B cell (primary cell): ENCODE measurements around the gene PFAS. TPM values are rescaled to one million over a fixed set of nuclear protein-coding genes. Genes with fewer than 3 reads are reported as not detected.

Source experiments
- ATAC-seq: fragments of 200-7000 bp; cut with Tn5 transposase; one replicate; pipeline ENCODE4 v1.10.0; 2021; ENCODE audit warnings: low read depth, mild to moderate bottlenecking, moderate number of reproducible peaks, moderate library complexity
- CTCF ChIA-PET: fragments of 350-600 bp; sonication (Branson Sonifier 250); formaldehyde crosslinking; loops from one replicate; lab custom pipeline; 2021; ENCODE audit warnings: antibody characterized with exemption, inconsistent platforms; lab: Charles Lee
- POLR2A ChIA-PET: fragments of 350-600 bp; sonication (Branson Sonifier 250); formaldehyde crosslinking; loops from one replicate; lab custom pipeline; 2021; ENCODE audit warnings: antibody characterized with exemption; lab: Charles Lee
- DNase-seq: peaks from one replicate; pipeline ENCODE4 v3.0.0; 2013
- H2AFZ ChIP-seq: 2 replicates; pipeline ENCODE4 v1.6.1; 2012; ENCODE audit warnings: mild to moderate bottlenecking, low read depth, low read length; ENCODE audit not compliant: insufficient read depth, poor library complexity, severe bottlenecking
- H3K27ac ChIP-seq, 2 donors: 1 replicate in 1 of 2; 2 replicates in 1 of 2; pipeline ENCODE4 v1.5.1; 2012 to 2013; ENCODE audit warnings: low read length in 2 of 2, mild to moderate bottlenecking in 2 of 2, moderate library complexity in 1 of 2
- H3K27me3 ChIP-seq, 4 experiments: fragments of 200-600 bp in 1 of 4; sonication (generic) in 1 of 4; replicated peaks in 1 of 4; 1 replicate in 2 of 4; 2 replicates in 2 of 4; pipeline versions ENCODE4 v1.6.1 to v1.7.0; 2013 to 2016; ENCODE audit warnings: low read length in 3 of 4, mild to moderate bottlenecking in 2 of 4, mixed read lengths in 1 of 4, moderate library complexity in 1 of 4; ENCODE audit not compliant: insufficient read depth in 4 of 4, control insufficient read depth in 3 of 4; ENCODE audit errors: control extremely low read depth in 1 of 4
- H3K36me3 ChIP-seq, 2 experiments: replicated peaks in 1 of 2; 1 replicate in 1 of 2; 2 replicates in 1 of 2; pipeline versions ENCODE4 v1.6.1 to v1.7.1; 2013; ENCODE audit warnings: low read length in 1 of 2; ENCODE audit not compliant: insufficient read depth in 2 of 2, control insufficient read depth in 1 of 2; ENCODE audit errors: control extremely low read depth in 1 of 2, extremely low read depth in 1 of 2
- H3K4me1 ChIP-seq, 2 donors: fragments of 200-600 bp in 1 of 2; sonication (generic) in 1 of 2; 1 replicate in 1 of 2; 2 replicates in 1 of 2; pipeline versions ENCODE4 v1.5.1 to v1.6.1; 2013 to 2017; ENCODE audit warnings: low read length in 2 of 2; ENCODE audit not compliant: control insufficient read depth in 2 of 2, insufficient read depth in 2 of 2
- H3K4me2 ChIP-seq: replicated peaks from 2 replicates; pipeline ENCODE3; 2012; ENCODE audit warnings: mild to moderate bottlenecking, low read depth, low read length; ENCODE audit not compliant: poor library complexity, severe bottlenecking
- H3K4me3 ChIP-seq, 5 experiments: fragments of 200-600 bp in 1 of 5; sonication (generic) in 1 of 5; 1 replicate in 3 of 5; 2 replicates in 2 of 5; pipeline versions ENCODE4 v1.5.1 to v1.7.0; 2011 to 2016; ENCODE audit warnings: low read length in 4 of 5, mild to moderate bottlenecking in 4 of 5, low read depth in 2 of 5, control low read depth in 1 of 5, moderate library complexity in 1 of 5; ENCODE audit not compliant: insufficient read depth in 1 of 5; ENCODE audit errors: control extremely low read depth in 1 of 5, extremely low read depth in 1 of 5
- H3K79me2 ChIP-seq: fragments of 200-600 bp; sonication (generic); one replicate; pipeline ENCODE4 v1.6.0; 2016; ENCODE audit warnings: low read length; ENCODE audit not compliant: control insufficient read depth, insufficient read depth
- H3K9ac ChIP-seq: fragments of 200-600 bp; sonication (generic); 2 replicates; pipeline ENCODE4 v1.6.1; 2017; ENCODE audit warnings: mild to moderate bottlenecking, low read length, moderate library complexity
- H3K9me3 ChIP-seq, 3 donors: one replicate each; pipeline versions ENCODE4 v1.6.1 to v1.7.1; 2013; ENCODE audit warnings: low read length in 2 of 3; ENCODE audit not compliant: control insufficient read depth in 2 of 3, insufficient read depth in 1 of 3; ENCODE audit errors: control extremely low read depth in 1 of 3
- H4K20me1 ChIP-seq: 2 replicates; pipeline ENCODE4 v1.6.0; 2012; ENCODE audit warnings: mild to moderate bottlenecking, low read length; ENCODE audit not compliant: insufficient read depth, control insufficient read depth, poor library complexity, severe bottlenecking
- H3K27ac Mint-ChIP-seq: one replicate; pipeline ENCODE4 v1.8.0; 2021; ENCODE audit warnings: mixed read lengths
- H3K27me3 Mint-ChIP-seq: one replicate; pipeline ENCODE4 v1.8.0; 2021; ENCODE audit warnings: mixed read lengths
- H3K4me1 Mint-ChIP-seq: one replicate; pipeline ENCODE4 v1.8.0; 2021; ENCODE audit warnings: mixed read lengths
- H3K4me3 Mint-ChIP-seq: one replicate; pipeline ENCODE4 v1.8.0; 2021; ENCODE audit warnings: mixed read lengths
- H3K9me3 Mint-ChIP-seq: one replicate; pipeline ENCODE4 v1.8.0; 2022; ENCODE audit warnings: mixed read lengths; ENCODE audit not compliant: insufficient read depth
- CTCF ChIP-seq: fragments of 200-600 bp; IDR thresholded peaks from one replicate; pipeline ENCODE4 v1.8.0; 2022; ENCODE audit warnings: antibody characterized with exemption, mild to moderate bottlenecking
- EZH2 ChIP-seq: IDR thresholded peaks from 2 replicates; pipeline ENCODE4 v1.6.1; 2012; ENCODE audit warnings: borderline replicate concordance, low read depth, mild to moderate bottlenecking, moderate library complexity, low read length; ENCODE audit not compliant: insufficient read depth, poor library complexity, severe bottlenecking
- WGBS: methylation state at CpG from one replicate; pipeline ENCODE4 v1.1.5; 2013; ENCODE audit warnings: missing lambda C conversion rate; ENCODE audit not compliant: insufficient coverage; 5-methylcytosine and 5-hydroxymethylcytosine counted together
- intact Hi-C: fragments of 100-400 bp; cut with micrococcal nuclease; formaldehyde crosslinking; loops from one replicate; pipeline ENCODE4 v1.10.0; 2022
- polyA plus RNA-seq: library from polyadenylated mRNA; depleted of rRNA; stranded (reverse); fragments of >200 nt; gene quantifications from 2 replicates; pipeline ENCODE4 v1.2.3, GENCODE V29; 2012
- total RNA-seq, 2 donors: library from RNA; stranded (reverse); fragments of 120-200 nt in 1 of 2; gene quantifications; 1 replicate in 1 of 2; 2 replicates in 1 of 2; pipeline versions ENCODE4 v1.2.3 to v1.2.4, GENCODE V29; 2013 to 2022

The PFAS gene
- total and polyA plus RNA-seq, 2 donors (not counting 1 experiment from before 2014, with no cell fraction given) = 22.3 to 65.5 TPM

GRCh38 chr17:8311131-8311790 lies 62.2 kb downstream of the PFAS start:
- WGBS = 86% methylated on average over 20 of the region's 25 CpGs
- CTCF ChIA-PET = no interaction called here

More at GRCh38 chr17:8311131-8311790, 62.2 kb downstream of the PFAS start:
- Mint-ChIP-seq H3K4me3 (no peak overlapping the region), H3K4me1 (no peaks in the 10 kb centered on the region), H3K27me3 (peaks cover 28% of the 10 kb centered on the region), H3K9me3 (no peaks in the 10 kb centered on the region), H3K27ac (no peak overlapping the region)
- Histone ChIP-seq H3K4me1 (no peaks in the 10 kb centered on the region), H3K27ac (no peak overlapping the region), H3K4me2 (no peak overlapping the region), H4K20me1 (no peaks in the 10 kb centered on the region), H3K9me3 (no peaks in the 10 kb centered on the region), H3K27me3 (peaks cover 0 to 39% (median 4%) of the 10 kb centered on the region in 4 experiments), H3K4me3 (no peak overlapping the region), H2AFZ (no peak overlapping the region), H3K79me2 (no peaks in the 10 kb centered on the region), H3K9ac (no peak overlapping the region), H3K36me3 (no peaks in the 10 kb centered on the region)
- TF ChIP-seq CTCF (no peak), EZH2 (no peak)
- ATAC-seq (no peak), DNase-seq (no peak)
- POLR2A ChIA-PET = no interaction called here
- intact Hi-C loops = no loop called here
